ACC112 (cell line): ENCODE results near the gene CTBP2.
"Not testable (repeated sequence)": the region's sequence is repeated elsewhere in the genome, so short reads cannot be mapped to it uniquely, and the experiment has no call there.

ENCODE experiments used
- H2AFZ ChIP-seq: fragments of 200-600 bp; sonication (generic); one replicate; pipeline ENCODE4 v1.6.0; 2017; ENCODE audit warnings: antibody characterized with exemption, low read length; ENCODE audit not compliant: unreplicated experiment
- H3K27ac ChIP-seq: fragments of 200-600 bp; sonication (generic); 2 replicates; pipeline ENCODE4 v1.5.1; 2014; ENCODE audit warnings: low read depth, mild to moderate bottlenecking, antibody characterized with exemption, low read length, moderate library complexity
- H3K27me3 ChIP-seq: fragments of 200-600 bp; sonication (generic); 2 replicates; pipeline ENCODE4 v1.6.1; 2014; ENCODE audit warnings: mild to moderate bottlenecking, antibody characterized with exemption, low read length, moderate library complexity, mixed read lengths; ENCODE audit not compliant: insufficient read depth
- H3K36me3 ChIP-seq: fragments of 200-600 bp; sonication (generic); 2 replicates; pipeline ENCODE4 v1.6.1; 2016; ENCODE audit warnings: mild to moderate bottlenecking, antibody characterized with exemption, low read length, moderate library complexity, mixed read lengths; ENCODE audit not compliant: insufficient read depth
- H3K4me1 ChIP-seq: fragments of 200-600 bp; sonication (generic); one replicate; pipeline ENCODE4 v1.6.1; 2016; ENCODE audit warnings: low read length, mixed read lengths; ENCODE audit not compliant: insufficient read depth, unreplicated experiment, control insufficient read depth
- H3K4me3 ChIP-seq: fragments of 200-600 bp; sonication (generic); 2 replicates; pipeline ENCODE4 v1.5.1; 2014; ENCODE audit warnings: mild to moderate bottlenecking, low read depth, low read length
- H3K79me2 ChIP-seq: fragments of 200-600 bp; sonication (generic); one replicate; pipeline ENCODE4 v1.6.0; 2016; ENCODE audit warnings: low read length; ENCODE audit not compliant: control insufficient read depth, unreplicated experiment, insufficient read depth

The CTBP2 gene

DNA sequence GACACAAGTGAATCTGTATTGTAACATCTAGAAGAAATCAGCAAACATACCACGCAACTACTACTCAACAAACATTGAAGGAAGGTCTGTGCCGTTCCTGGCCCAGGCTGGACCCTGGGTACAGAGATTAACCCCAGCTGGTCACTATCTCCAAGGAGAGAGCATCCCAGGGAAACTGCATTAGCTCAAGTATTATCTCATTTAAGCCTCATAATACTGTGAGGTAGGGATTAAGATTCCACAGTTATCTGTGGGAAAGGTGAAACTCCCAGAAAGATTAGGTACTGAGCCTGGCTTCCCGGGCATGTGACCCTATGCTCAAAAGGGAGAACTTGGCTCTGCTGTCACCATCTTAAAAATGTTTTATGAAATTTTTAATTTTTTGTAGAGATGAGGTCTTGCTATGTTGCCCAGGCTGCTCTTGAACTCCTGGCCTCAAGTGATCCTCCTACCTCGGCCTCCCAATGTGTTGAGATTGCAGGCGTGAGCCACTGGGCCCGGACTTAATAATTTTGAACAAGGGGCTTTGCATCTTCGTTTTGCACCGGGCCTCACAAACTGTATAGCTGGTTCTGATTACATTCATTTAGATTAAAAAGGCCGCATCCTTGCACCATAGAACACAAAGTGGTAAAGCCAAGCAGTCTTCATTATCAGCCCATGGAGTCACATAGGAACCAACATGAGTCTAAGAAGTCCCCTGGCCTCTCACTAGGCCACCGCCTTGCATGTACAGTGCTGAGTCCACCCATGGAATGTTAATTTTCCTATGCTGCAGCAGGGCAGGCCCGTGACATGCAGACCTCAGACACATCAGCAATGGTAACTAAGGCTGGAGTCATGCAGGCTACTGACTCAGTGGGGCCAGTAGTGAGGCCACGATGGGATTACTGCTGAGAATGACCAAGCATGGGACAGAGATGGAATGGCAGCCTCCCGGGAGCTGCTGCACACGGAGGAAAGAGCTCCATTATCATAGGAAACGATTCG lies 5.5 kb upstream of the CTBP2 start:
- Histone ChIP-seq H3K27me3 (peaks cover 14% of the 10 kb centered on the region), H3K4me1 (no peaks in the 10 kb centered on the region), H3K27ac (no peak overlapping the region), H3K4me3 (no peak overlapping the region), H2AFZ (no peak overlapping the region), H3K79me2 (no peaks in the 10 kb centered on the region), H3K36me3 (no peaks in the 10 kb centered on the region)

DNA sequence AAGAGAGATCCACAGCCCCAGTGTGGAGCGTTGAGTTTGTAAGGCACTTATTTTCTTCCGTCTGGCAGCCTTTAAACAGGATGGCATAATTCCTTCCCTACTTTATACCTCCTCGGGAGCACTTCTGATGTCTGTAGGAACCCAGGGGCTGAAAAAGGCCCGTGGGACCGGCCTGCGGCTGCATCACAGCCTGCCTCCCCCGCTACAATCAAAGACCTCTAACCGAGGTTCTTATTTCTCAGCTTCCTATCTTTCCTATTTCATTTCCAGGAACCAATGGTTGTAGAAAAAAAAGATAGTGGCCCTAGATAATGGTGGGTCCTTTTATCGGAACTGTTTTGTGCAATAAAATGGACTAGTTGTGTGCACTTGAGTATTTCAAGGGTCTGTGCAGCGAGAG lies 4.1 kb upstream of the CTBP2 start:
- Histone ChIP-seq H3K36me3 (no peaks in the 10 kb centered on the region), H3K27me3 (peaks cover 2% of the 10 kb centered on the region), H3K79me2 (peaks cover 6% of the 10 kb centered on the region), H2AFZ (no peak overlapping the region), H3K27ac (no peak overlapping the region), H3K4me1 (no peaks in the 10 kb centered on the region), H3K4me3 (no peak overlapping the region)

DNA sequence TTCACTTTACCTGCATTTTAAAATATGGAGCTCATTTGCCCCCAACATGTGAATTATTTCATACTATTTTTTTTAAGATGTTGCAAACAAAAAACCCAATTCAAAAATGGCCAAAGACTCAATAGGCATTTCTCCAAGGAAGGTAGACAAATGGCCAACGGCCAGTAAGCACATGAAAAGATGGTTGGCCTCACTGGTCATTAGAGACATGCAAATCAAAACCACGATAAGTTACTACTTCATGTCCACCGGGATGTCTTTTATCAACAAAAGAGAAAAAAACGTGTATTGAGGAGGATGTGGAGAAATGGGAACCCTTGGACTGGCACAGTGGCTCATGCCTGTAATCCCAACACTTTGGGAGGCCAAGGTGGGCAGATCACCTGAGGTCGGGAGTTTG lies 3.4 kb upstream of the CTBP2 start:
- H3K27me3 ChIP-seq, result no peaks in the 10 kb centered on the region; the same call in 1 of the 2 replicates
- H2AFZ ChIP-seq, result no peak overlapping the region
- peaks cover 10% of the 10 kb centered on the region for H3K79me2 ChIP-seq
- H3K4me1 ChIP-seq, result no peaks in the 10 kb centered on the region
- no peaks in the 10 kb centered on the region for H3K36me3 ChIP-seq
- H3K4me3 ChIP-seq, result no peak overlapping the region
- no peak overlapping the region for H3K27ac ChIP-seq

DNA sequence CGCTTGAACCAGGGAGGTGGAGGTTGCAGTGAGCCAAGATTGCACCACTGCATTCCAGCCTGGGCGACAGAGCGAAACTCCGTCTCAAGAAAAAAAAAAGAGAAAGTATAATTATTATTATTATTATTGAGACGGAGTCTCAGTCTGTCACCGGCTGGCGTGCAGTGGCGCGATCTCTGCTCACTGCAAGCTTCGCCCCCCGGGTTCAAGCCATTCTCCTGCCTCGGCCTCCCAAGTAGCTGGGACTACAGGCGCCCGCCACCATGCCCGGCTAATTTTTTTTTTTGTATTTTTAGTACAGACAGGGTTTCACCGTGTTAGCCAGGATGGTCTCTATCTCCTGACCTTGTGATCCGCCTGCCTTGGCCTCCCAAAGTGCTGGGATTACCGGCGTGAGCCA lies 2.9 kb upstream of the CTBP2 start:
- H3K4me1 ChIP-seq, H3K4me3 ChIP-seq, H3K27ac ChIP-seq, H2AFZ ChIP-seq, H3K36me3 ChIP-seq, H3K27me3 ChIP-seq: not testable (repeated sequence)
- H3K79me2 ChIP-seq, result peaks cover 14% of the 10 kb centered on the region

DNA sequence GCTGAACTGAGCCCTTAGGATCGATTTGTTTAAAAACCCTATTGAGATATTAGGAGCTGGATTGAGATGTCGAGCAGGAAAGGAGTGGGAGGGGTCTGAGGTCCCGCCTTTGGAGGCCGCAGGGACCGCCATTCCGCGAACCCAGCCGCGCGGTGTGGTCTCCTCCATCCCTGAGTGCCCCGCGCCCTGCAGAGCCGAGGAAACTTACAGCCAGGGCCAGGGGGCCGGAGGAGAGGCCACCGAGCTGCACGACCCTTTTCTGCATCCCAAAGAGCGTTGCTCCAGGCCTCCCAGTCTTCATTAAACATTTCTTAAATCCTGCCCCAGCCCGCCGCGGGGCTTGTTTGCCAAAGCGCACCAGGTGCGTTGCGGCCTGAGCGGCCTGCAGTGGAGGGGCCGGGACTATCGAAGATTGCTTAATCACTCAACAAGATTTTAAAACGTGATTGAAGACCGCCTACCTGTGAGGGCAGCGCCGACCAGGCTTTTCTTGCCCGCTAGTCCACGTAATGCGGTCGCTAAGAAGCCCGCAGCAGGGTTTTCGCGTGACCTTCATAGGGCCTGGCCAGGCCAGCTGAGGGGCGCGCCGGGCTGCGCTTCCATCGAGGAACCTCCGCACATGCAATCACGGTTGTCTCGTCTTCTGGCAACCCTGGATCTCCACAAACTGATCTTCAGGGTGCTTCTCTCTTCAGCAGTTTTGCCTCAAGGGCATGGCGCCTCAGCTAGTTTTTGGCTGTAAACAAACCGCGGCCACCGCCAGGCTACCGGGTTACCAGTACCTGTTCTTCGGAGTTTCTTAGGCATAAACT lies 2.0 kb upstream of the CTBP2 start:
- Histone ChIP-seq H3K27ac (no peak overlapping the region), H3K36me3 (no peaks in the 10 kb centered on the region), H2AFZ (peak overlapping the region; percentile 63), H3K4me3 (peak overlapping the region; percentile 89), H3K79me2 (peaks cover 24% of the 10 kb centered on the region), H3K4me1 (peaks cover 5% of the 10 kb centered on the region), H3K27me3 (no peaks in the 10 kb centered on the region)

DNA sequence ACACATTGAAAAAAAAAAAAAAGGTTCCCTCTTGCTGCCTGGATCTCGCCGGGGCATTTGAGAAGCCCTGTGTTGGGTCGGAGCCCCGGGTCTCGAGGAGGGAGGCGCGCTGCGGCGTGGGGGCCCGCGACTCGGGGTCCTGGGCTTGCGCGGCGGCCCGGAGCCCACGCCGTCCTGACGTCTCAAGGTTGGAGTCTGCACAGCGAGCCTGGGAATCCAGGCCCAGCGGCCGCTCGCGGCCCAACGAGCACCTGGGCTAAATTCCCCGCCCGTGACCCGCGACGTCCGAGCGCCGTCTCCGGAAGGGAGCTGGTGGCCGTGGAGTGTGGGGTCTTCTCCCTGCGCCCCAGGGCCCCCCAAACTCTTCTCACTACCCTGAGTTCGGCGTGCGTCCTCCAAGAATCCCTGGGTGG lies 1.4 kb upstream of the CTBP2 start:
- Histone ChIP-seq H3K4me1 (peaks cover 11% of the 10 kb centered on the region), H3K4me3 (peak overlapping the region; percentile 89), H3K27me3 (no peaks in the 10 kb centered on the region), H3K27ac (peak overlapping the region; percentile 87; the same call in 1 of the 2 replicates), H3K36me3 (no peaks in the 10 kb centered on the region), H3K79me2 (peaks cover 30% of the 10 kb centered on the region), H2AFZ (peak overlapping the region; percentile 63)

DNA sequence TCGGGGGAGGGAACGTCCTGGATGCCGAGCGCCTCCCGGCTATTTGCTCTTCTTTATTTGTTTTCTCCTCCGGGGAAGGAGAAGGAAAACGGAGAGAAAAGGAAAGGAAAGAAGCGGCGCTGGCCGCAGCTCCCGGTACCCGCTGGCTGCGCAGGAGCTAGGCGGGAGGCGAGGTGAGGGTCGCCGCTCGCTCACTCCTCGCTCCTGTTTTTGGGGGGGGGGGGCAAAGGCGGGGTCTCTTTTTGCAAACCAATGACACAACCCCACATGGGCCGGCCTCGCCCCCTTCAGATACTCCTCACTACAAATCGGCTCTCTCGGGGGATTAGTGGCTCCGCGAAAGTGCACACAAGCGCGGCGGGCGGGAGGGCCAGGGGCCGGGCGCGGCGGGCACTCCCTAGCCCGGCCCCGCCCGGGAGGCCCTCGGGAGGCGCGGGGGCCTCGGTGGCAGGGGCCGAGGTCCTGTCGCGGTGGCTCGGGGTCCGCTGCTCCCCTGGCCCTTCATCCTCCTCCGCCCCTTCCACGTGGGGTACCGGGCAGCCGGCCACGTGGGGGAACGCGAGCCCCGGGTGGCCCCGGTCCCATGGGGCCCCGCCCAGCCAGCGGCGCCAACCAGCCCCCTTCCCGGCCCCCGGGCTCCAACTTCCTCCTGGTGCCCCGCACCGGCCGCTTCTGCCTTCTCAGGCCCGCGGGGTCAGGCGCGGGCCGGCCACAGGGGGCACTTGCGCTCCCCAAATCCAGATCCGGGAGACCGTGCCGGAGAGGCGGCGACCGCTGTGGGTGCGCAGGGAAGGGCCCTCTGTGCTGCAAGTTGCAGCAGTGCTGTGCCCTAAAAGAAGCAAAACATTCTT lies 718 bp upstream of the CTBP2 start:
- H3K79me2 ChIP-seq, result peaks cover 37% of the 10 kb centered on the region
- peaks cover 18% of the 10 kb centered on the region for H3K4me1 ChIP-seq
- H2AFZ ChIP-seq, result peak overlapping the region; percentile 99
- H3K27ac ChIP-seq, result peak overlapping the region; percentile 87
- no peaks in the 10 kb centered on the region for H3K27me3 ChIP-seq
- H3K36me3 ChIP-seq, result no peaks in the 10 kb centered on the region
- peak overlapping the region; percentile 89 for H3K4me3 ChIP-seq

DNA sequence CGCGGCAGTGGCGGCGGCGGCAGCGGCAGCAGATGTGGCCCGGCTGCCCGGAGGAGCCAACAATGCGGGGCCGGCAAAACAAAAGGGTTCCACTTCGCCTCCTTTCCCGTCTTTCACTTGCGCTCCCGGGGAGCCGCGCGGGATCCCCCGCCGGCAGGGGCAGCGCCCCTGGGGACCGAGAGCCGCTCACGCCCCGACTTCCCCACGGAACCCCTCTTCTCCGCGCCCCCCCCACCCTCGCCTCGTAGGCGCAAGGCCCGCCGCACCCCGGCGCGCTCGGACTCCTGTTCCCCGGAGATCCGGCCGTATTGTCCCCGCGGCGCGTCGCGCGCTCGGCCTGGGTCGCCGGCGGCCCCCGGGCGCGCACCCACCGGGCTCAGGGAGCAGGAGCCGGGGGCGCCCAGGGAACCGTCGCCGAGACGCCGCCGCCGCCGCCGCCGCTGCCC lies 854 bp downstream of the CTBP2 start:
- H2AFZ ChIP-seq, result no peak overlapping the region
- H3K27me3 ChIP-seq, result no peaks in the 10 kb centered on the region
- peaks cover 33% of the 10 kb centered on the region for H3K4me1 ChIP-seq
- H3K27ac ChIP-seq, result peak overlapping the region; percentile 77
- peak overlapping the region; percentile 95 for H3K4me3 ChIP-seq
- peaks cover 53% of the 10 kb centered on the region for H3K79me2 ChIP-seq
- H3K36me3 ChIP-seq, result no peaks in the 10 kb centered on the region

DNA sequence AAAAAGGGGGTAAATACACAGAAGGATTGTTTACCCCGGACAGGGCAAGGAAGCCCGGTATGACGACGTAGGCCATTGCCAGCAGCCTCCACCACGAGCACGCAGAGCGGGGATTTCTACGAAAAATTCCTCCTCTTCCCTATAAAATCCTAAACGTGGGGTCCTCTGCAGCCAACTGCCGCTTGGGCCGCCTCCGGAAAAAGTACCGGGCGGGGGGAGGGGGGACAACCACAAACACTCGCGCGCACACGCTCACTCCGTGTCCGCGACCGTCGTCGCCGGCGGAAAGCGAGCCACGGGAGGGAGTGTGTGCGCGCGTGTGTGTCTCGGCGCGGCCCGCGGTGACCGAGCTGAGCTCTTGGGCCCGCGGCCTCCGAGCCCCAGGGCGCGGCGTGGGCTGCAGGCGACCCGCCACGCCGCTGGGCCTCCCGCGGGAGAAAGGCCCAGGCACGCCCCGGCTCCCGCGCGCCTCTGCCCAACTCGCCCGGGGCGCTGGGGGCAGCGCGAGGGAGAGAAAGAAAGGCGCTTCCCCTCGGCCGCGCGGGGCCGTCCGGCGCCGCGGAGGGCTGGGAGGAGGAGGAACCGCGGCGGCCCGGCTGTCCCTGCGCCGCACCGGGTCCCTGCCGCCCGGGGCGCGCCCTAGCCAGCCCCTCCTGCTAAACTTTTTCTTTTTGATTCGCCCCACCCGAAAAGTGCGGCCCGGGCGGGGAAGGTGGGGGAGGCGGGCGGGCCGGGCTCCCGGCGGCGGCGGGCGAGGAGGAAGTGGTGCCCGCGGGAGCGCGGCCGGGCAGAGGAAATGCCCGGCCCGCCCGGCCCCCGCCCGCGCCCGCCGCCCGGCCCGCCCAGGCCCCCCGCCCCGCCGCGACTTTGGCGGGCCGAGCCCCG lies 1.5 kb downstream of the CTBP2 start:
- Histone ChIP-seq H3K4me1 (peaks cover 39% of the 10 kb centered on the region), H3K79me2 (peaks cover 59% of the 10 kb centered on the region), H2AFZ (peak overlapping the region; percentile 75), H3K4me3 (peak overlapping the region; percentile 95), H3K36me3 (no peaks in the 10 kb centered on the region), H3K27me3 (no peaks in the 10 kb centered on the region), H3K27ac (peak overlapping the region; percentile 80)
